HG02981 (cell line): ENCODE data around the gene SLC37A3.
A peak's percentile ranks its signal among the peaks of the same experiment; 100 is the strongest.

Experiments
- ATAC-seq: cut with Tn5 transposase; IDR thresholded peaks from one replicate; pipeline ENCODE4 v1.9.1; 2021; ENCODE audit warnings: mild to moderate bottlenecking, moderate library complexity; ENCODE audit not compliant: unreplicated experiment

The SLC37A3 gene

GRCh38 chr7:140402178-140402835 lies 4.0 kb upstream of the SLC37A3 start:
- ATAC-seq, result no peak

- no peak for ATAC-seq
Observed at GRCh38 chr7:140400381-140400780, 2.1 kb upstream of the SLC37A3 start.

- no peak for ATAC-seq
Observed at GRCh38 chr7:140398821-140399220, 491 bp upstream of the SLC37A3 start.

- no peak for ATAC-seq
Observed at GRCh38 chr7:140393756-140394306, 4.5 kb downstream of the SLC37A3 start.

- ATAC-seq, result no peak
Observed at GRCh38 chr7:140391634-140392033, 6.7 kb downstream of the SLC37A3 start.

- peak; percentile 63 for ATAC-seq
Observed at GRCh38 chr7:140390466-140391190, 7.7 kb downstream of the SLC37A3 start.

GRCh38 chr7:140390034-140390433 lies 8.3 kb downstream of the SLC37A3 start:
- ATAC-seq, result peak; percentile 8

- no peak for ATAC-seq
Observed at GRCh38 chr7:140389445-140389844, 8.9 kb downstream of the SLC37A3 start.

- no peak for ATAC-seq
Observed at GRCh38 chr7:140384894-140385545, 13.3 kb downstream of the SLC37A3 start.

GRCh38 chr7:140383954-140384713 lies 14.2 kb downstream of the SLC37A3 start:
- no peak for ATAC-seq

- ATAC-seq, result no peak
Observed at GRCh38 chr7:140375892-140376730, 22.2 kb downstream of the SLC37A3 start.

- ATAC-seq, result no peak
Observed at GRCh38 chr7:140375323-140375722, 23.0 kb downstream of the SLC37A3 start.

- no peak for ATAC-seq
Observed at GRCh38 chr7:140369294-140369693, 29.0 kb downstream of the SLC37A3 start.

- no peak for ATAC-seq
Observed at GRCh38 chr7:140367528-140367927, 30.8 kb downstream of the SLC37A3 start.

GRCh38 chr7:140364819-140365218 lies 33.5 kb downstream of the SLC37A3 start:
- ATAC-seq, result no peak

- no peak for ATAC-seq
Observed at GRCh38 chr7:140360697-140361229, 37.6 kb downstream of the SLC37A3 start.

- no peak for ATAC-seq
Observed at GRCh38 chr7:140358412-140359051, 39.8 kb downstream of the SLC37A3 start.

GRCh38 chr7:140358024-140358411 lies 40.3 kb downstream of the SLC37A3 start:
- no peak for ATAC-seq

GRCh38 chr7:140350056-140350455 lies 48.3 kb downstream of the SLC37A3 start:
- no peak for ATAC-seq
